Peyer's patch (tissue), 4 donors: ENCODE measurements around the gene DIPK1B. TPM values are rescaled to one million over a fixed set of nuclear protein-coding genes. Genes with fewer than 3 reads are reported as not detected.
"Not testable (repeated sequence)": the region's sequence is repeated elsewhere in the genome, so short reads cannot be mapped to it uniquely, and the experiment has no call there.

Source experiments
- DNase-seq, 3 donors: peaks; one replicate each; pipeline ENCODE4 v3.0.0-alpha.2; 2017 to 2019
- H3K27ac ChIP-seq, 4 donors: fragments of 200-600 bp; sonication (generic); one replicate each; pipeline ENCODE4 v1.5.1; 2016 to 2019
- H3K27me3 ChIP-seq, 2 donors: fragments of 200-600 bp; sonication (generic); one replicate each; pipeline ENCODE4 v1.5.1; 2019
- H3K36me3 ChIP-seq, 3 donors: fragments of 200-600 bp; sonication (generic); one replicate each; pipeline ENCODE4 v1.5.1; 2016 to 2019
- H3K4me1 ChIP-seq, 4 donors: fragments of 200-600 bp; sonication (generic); one replicate each; pipeline ENCODE4 v1.5.1; 2016 to 2019
- H3K4me3 ChIP-seq, 4 donors: fragments of 200-600 bp; sonication (generic); 1 replicate in 3 of 4; 2 replicates in 1 of 4; pipeline ENCODE4 v1.5.1; 2016 to 2019; ENCODE audit warnings: mild to moderate bottlenecking in 1 of 4
- H3K9me3 ChIP-seq, 4 donors: fragments of 200-600 bp; sonication (generic); one replicate each; pipeline ENCODE4 v1.5.1; 2016 to 2019; ENCODE audit warnings: mild to moderate bottlenecking in 1 of 4
- POLR2A ChIP-seq, 2 donors: fragments of 450-650 bp; IDR thresholded peaks; one replicate each; pipeline ENCODE4 v1.5.1; 2017; ENCODE audit warnings: antibody characterized with exemption in 2 of 2, mild to moderate bottlenecking in 2 of 2, moderate library complexity in 2 of 2
- total RNA-seq, 4 donors: library from RNA; depleted of rRNA; stranded (reverse); fragments of >200 nt; gene quantifications; one replicate each; pipeline ENCODE4 v1.1.0, GENCODE V29; 2016
- TF ChIP-seq, protein P1 (sequence below), 6 experiments: fragments of 450-650 bp in 4 of 6; fragments of 200-600 bp in 2 of 6; sonication (generic) in 1 of 6; IDR thresholded peaks; one replicate each; pipeline ENCODE4 v1.5.1; 2017 to 2019; ENCODE audit warnings: antibody characterized with exemption in 6 of 6, mild to moderate bottlenecking in 3 of 6, moderate library complexity in 1 of 6

The DIPK1B gene
- total RNA-seq, 4 donors from 2014 or later, result 0.70 to 5.8 (median 2.6) TPM

DNA sequence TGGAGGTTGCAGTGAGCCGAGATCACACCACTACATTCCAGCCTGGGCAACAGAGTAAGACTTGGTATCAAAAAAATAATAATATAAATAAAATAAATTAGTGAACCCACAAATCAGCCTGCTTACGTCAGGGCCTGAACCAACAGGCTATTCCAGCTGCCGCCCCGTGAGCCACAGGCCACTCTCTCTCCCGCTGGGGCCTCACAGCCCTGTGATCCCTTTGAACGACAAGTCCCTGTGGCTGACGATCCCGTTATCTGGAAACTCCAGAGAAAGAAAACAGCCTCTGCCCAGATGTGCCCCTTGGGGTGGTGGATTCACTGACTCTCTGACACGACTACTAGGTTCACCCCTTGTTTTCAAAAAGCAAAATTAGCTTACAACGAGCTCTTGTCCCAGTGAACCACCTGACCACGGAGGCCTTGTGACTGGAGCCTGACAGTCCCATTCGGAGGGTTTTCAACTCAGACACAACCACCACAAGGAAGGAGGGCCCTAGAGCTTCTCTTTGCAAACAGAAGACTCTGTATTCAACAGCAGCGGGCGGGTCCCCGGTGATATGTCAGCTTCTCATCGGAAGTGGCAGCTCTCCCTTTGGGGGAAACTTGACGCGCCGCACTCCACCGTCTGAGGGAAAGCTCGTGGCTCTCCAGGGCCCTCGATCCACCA lies 4.4 kb upstream of the DIPK1B start:
- no peaks in the 10 kb centered on the region for H3K9me3 ChIP-seq
- TF ChIP-seq, protein P1, sequence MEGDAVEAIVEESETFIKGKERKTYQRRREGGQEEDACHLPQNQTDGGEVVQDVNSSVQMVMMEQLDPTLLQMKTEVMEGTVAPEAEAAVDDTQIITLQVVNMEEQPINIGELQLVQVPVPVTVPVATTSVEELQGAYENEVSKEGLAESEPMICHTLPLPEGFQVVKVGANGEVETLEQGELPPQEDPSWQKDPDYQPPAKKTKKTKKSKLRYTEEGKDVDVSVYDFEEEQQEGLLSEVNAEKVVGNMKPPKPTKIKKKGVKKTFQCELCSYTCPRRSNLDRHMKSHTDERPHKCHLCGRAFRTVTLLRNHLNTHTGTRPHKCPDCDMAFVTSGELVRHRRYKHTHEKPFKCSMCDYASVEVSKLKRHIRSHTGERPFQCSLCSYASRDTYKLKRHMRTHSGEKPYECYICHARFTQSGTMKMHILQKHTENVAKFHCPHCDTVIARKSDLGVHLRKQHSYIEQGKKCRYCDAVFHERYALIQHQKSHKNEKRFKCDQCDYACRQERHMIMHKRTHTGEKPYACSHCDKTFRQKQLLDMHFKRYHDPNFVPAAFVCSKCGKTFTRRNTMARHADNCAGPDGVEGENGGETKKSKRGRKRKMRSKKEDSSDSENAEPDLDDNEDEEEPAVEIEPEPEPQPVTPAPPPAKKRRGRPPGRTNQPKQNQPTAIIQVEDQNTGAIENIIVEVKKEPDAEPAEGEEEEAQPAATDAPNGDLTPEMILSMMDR (IDR thresholded peaks at IDR 0.05), result no peak
- no peak for TF ChIP-seq POLR2A (IDR thresholded peaks at IDR 0.05)
- no peak for DNase-seq
- peaks cover 0 to 12% (median 6%) of the 10 kb centered on the region in 4 donors for H3K4me1 ChIP-seq
- H3K36me3 ChIP-seq, result no peaks in the 10 kb centered on the region
- H3K27me3 ChIP-seq, result peaks cover 0 to 7% of the 10 kb centered on the region in 2 donors
- no peak overlapping the region for H3K4me3 ChIP-seq
- H3K27ac ChIP-seq, result no peak overlapping the region

DNA sequence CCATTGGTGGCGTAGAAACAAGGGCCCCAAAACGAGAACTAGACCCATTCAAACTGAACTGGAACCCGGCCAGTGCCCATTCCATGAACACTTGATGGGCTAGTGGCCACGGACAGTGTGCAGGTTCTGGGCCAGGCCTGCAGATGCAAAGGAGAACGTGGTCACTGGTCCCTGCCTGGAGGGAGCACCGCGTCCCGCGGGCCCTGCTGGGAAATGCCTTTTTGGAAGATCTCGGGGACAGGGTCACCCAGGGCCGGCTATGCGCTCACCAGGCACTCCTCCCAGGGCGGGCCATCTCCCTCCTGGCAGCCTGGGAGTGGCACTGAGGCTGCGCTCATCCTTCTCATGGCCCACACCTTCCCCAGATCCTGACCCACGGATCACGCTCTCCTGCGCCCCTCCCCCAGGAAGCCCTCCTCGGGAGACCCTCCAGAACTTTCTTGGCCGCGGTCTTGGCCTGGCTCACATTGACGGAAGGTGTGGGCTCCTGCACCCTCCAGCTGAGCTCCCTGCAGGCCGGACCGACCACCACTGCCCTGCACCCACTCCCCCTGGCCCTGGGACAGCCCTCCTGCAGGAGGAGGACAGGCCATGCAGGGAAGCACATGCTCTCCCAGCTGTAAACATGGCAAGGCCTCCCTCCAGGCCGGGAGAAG lies 2.8 kb upstream of the DIPK1B start:
- DNase-seq, result no peak
- H3K27ac ChIP-seq, result no peak overlapping the region
- no peak overlapping the region for H3K4me3 ChIP-seq
- H3K36me3 ChIP-seq, result no peaks in the 10 kb centered on the region
- H3K4me1 ChIP-seq, result peaks cover 0 to 12% (median 6%) of the 10 kb centered on the region in 4 donors
- peaks cover 0 to 17% of the 10 kb centered on the region in 2 donors for H3K27me3 ChIP-seq
- TF ChIP-seq POLR2A (IDR thresholded peaks at IDR 0.05), result no peak
- TF ChIP-seq, protein P1 (IDR thresholded peaks at IDR 0.05), result no peak
- H3K9me3 ChIP-seq, result no peaks in the 10 kb centered on the region

DNA sequence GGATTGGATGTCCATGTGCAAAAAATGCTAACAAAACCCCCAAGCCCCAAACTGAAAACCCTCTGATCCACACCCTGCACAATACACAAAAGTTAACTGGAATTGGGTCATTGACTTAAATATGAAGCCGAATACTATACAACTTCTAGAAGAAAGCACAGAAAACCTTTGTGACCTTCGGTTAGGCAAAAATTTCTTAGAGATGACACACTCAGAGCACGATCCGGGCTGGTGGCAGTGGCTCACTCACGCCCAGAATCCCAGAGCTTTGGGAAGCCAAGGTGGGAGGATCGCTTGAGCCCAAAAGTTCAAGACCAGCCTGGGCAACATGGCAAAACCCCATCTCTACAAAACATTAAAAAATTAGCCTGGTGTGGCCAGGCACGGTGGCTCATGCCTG lies 1.8 kb upstream of the DIPK1B start:
- Histone ChIP-seq H3K4me1 (peaks cover 0 to 12% (median 6%) of the 10 kb centered on the region in 4 donors), H3K27ac (no peak overlapping the region), H3K9me3 (no peaks in the 10 kb centered on the region), H3K4me3 (no peak overlapping the region), H3K27me3 (peaks cover 0 to 17% of the 10 kb centered on the region in 2 donors), H3K36me3 (no peaks in the 10 kb centered on the region)
- TF ChIP-seq, protein P1 (IDR thresholded peaks at IDR 0.05), result no peak
- TF ChIP-seq POLR2A (IDR thresholded peaks at IDR 0.05), result no peak
- no peak for DNase-seq

DNA sequence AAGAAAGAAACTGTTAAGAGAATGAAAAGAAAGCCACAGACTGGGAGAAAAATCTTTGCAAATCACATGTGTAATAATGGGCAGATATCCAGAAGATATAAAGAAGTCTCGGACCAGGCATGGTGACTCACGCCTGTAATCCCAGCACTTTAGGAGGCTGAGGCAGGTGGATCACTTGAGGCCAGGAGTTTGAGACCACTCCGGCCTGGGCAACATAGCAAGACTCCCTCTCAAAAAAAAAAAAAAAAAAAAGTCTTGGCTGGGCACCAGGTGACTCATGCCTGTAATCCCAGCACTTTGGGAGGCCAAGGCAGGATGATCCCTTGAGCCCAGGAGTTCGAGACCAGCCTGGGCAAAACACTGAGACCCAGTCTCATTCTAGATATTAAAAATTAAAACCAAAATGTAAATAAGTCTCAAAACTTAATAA lies 1.1 kb upstream of the DIPK1B start:
- not testable (repeated sequence) for H3K4me3 ChIP-seq, H3K36me3 ChIP-seq, H3K27ac ChIP-seq, DNase-seq, H3K9me3 ChIP-seq
- peaks cover 0 to 17% of the 10 kb centered on the region in 2 donors for H3K27me3 ChIP-seq
- H3K4me1 ChIP-seq, result peaks cover 0 to 12% (median 6%) of the 10 kb centered on the region in 4 donors

DNA sequence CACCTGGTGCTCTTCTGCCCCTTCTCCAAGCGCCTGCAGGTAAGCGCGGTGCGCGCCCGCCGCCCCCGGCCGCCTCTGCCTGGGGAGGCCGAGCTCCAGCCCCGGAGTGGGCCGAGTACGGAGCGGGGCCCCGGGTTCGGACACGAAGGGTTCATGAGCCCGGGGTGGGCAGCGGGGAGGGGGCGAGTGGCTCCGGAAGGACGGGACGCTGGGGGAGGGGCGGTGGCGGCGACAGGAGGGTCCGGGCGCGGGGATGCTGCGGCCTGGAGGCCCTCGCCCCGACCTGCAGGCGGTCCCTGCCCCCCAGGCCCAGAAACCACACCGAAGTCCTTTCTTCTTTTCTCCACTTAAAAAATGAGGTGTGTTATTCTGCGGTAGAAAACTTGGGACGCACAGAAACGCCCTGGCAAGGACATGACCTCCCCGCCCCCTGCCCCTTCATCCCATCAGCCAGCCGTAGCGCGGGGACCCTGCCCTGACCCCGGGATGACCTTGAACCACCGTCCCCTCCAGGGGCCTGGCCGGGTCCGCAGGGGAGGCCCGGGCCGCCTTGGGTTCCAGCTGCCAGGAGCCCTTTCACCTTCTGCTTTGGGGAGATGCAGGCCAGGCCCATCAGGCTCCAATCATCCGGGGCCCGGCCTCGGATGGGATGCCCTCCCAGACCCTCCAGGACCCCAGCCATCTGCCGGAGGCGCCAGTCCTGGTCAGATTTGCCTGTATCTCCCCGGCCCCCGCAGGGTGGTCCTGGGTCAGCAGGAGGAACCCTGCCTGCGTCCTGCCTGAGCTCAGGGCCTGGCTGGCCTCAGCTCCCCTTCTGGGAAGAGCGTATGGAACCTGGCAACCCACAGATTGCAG lies 545 bp downstream of the DIPK1B start:
- no peaks in the 10 kb centered on the region for H3K36me3 ChIP-seq
- H3K27me3 ChIP-seq, result peaks cover 0 to 17% of the 10 kb centered on the region in 2 donors
- TF ChIP-seq, protein P1 (IDR thresholded peaks at IDR 0.05), result no peak
- no peak for TF ChIP-seq POLR2A (IDR thresholded peaks at IDR 0.05)
- peaks cover 0 to 12% (median 6%) of the 10 kb centered on the region in 4 donors for H3K4me1 ChIP-seq
- H3K4me3 ChIP-seq, result peak overlapping the region in 3 of 4 donors; percentile 42 to 48 (median 47)
- peak overlapping the region in 1 of 4 donors; percentile 2 for H3K27ac ChIP-seq
- no peak for DNase-seq
- H3K9me3 ChIP-seq, result no peaks in the 10 kb centered on the region
